Esophagus squamous epithelium (tissue), 5 donors: ENCODE results near the gene NUP210. TPM values are rescaled to one million over a fixed set of nuclear protein-coding genes. Genes with fewer than 3 reads are reported as not detected.

Experiments used
- DNase-seq: peaks from one replicate; lab custom pipeline; 2025; lab: John Stamatoyannopoulos, UW
- H3K27ac ChIP-seq, 4 donors: fragments of 200-600 bp; sonication (generic); one replicate each; pipeline ENCODE4 v1.5.1; 2016 to 2019; ENCODE audit warnings: mild to moderate bottlenecking in 1 of 4
- H3K27me3 ChIP-seq, 4 donors: fragments of 200-600 bp; sonication (generic); 1 replicate in 3 of 4; 2 replicates in 1 of 4; pipeline versions ENCODE4 v1.5.1 to v1.6.0; 2017 to 2021; ENCODE audit warnings: antibody characterized with exemption in 1 of 4
- H3K36me3 ChIP-seq, 3 donors: fragments of 200-600 bp; sonication (generic); one replicate each; pipeline ENCODE4 v1.5.1; 2016 to 2019
- H3K4me1 ChIP-seq, 3 donors: fragments of 200-600 bp; sonication (generic); one replicate each; pipeline ENCODE4 v1.5.1; 2017 to 2019
- H3K4me3 ChIP-seq, 4 donors: fragments of 200-600 bp; sonication (generic); 1 replicate in 3 of 4; 2 replicates in 1 of 4; pipeline ENCODE4 v1.5.1; 2016 to 2019; ENCODE audit warnings: mild to moderate bottlenecking in 2 of 4, moderate library complexity in 1 of 4
- H3K9me3 ChIP-seq, 3 donors: fragments of 200-600 bp; sonication (generic); one replicate each; pipeline ENCODE4 v1.5.1; 2016 to 2019
- POLR2A ChIP-seq, 4 donors: fragments of 450-650 bp; IDR thresholded peaks; one replicate each; pipeline ENCODE4 v1.6.1; 2017; ENCODE audit warnings: antibody characterized with exemption in 4 of 4, mild to moderate bottlenecking in 4 of 4, moderate library complexity in 3 of 4
- WGBS, 2 donors: methylation state at CpG; one replicate each; pipeline ENCODE4 v1.1.5; 2018; 5-methylcytosine and 5-hydroxymethylcytosine counted together
- intact Hi-C: fragments of 100-400 bp; cut with DNase I; formaldehyde crosslinking; loops from one replicate; pipeline ENCODE4 v1.15.0; 2022
- total RNA-seq, 4 donors: library from RNA; depleted of rRNA; stranded (reverse); fragments of >200 nt; gene quantifications; one replicate each; pipeline ENCODE4 v1.1.0, GENCODE V29; 2016
- TF ChIP-seq, protein P1 (sequence below), 6 experiments: fragments of 450-650 bp in 4 of 6; fragments of 200-600 bp in 2 of 6; sonication (generic) in 2 of 6; IDR thresholded peaks; one replicate each; pipeline ENCODE4 v1.5.1; 2016 to 2019; ENCODE audit warnings: antibody characterized with exemption in 6 of 6, mild to moderate bottlenecking in 4 of 6, moderate library complexity in 4 of 6
- donor health status: DM: yes; HTN: yes; CAD: no.

The NUP210 gene
- total RNA-seq, 4 donors from 2014 or later, result 7.2 to 14.5 (median 9.4) TPM

DNA sequence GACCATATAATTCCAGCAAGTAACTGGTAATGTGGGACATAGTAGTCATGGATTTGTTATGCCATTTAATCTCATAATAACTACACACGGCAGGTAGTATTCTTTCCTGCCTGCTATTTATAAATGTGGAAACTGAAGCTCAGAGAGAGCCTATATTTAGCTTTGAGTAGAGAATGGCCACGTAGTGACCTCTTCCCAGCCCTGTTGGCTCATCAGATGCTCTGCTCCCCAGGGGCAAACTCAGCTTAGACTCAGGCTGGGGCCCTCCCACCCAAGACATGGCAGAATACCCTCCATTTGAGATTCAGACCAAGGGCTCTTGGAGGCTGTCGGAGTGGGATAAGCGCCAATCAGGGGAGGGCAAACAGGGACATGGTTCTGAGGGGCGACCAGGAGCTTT, 42.7 kb upstream of the NUP210 start:
- Histone ChIP-seq H3K27me3 (peaks cover 0 to 29% (median 0%) of the 10 kb centered on the region in 4 donors), H3K4me1 (no peaks in the 10 kb centered on the region), H3K36me3 (no peaks in the 10 kb centered on the region), H3K9me3 (no peaks in the 10 kb centered on the region), H3K4me3 (no peak overlapping the region), H3K27ac (no peak overlapping the region)
- TF ChIP-seq, protein P1, sequence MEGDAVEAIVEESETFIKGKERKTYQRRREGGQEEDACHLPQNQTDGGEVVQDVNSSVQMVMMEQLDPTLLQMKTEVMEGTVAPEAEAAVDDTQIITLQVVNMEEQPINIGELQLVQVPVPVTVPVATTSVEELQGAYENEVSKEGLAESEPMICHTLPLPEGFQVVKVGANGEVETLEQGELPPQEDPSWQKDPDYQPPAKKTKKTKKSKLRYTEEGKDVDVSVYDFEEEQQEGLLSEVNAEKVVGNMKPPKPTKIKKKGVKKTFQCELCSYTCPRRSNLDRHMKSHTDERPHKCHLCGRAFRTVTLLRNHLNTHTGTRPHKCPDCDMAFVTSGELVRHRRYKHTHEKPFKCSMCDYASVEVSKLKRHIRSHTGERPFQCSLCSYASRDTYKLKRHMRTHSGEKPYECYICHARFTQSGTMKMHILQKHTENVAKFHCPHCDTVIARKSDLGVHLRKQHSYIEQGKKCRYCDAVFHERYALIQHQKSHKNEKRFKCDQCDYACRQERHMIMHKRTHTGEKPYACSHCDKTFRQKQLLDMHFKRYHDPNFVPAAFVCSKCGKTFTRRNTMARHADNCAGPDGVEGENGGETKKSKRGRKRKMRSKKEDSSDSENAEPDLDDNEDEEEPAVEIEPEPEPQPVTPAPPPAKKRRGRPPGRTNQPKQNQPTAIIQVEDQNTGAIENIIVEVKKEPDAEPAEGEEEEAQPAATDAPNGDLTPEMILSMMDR (IDR thresholded peaks at IDR 0.05), result no peak
- no peak for TF ChIP-seq POLR2A (IDR thresholded peaks at IDR 0.05)
- no peak for DNase-seq
- 63 to 80% methylated on average over 4 to 5 of the region's 5 CpGs for whole genome bisulfite sequencing, 2 donors
- intact Hi-C loops, result no loop called here

DNA sequence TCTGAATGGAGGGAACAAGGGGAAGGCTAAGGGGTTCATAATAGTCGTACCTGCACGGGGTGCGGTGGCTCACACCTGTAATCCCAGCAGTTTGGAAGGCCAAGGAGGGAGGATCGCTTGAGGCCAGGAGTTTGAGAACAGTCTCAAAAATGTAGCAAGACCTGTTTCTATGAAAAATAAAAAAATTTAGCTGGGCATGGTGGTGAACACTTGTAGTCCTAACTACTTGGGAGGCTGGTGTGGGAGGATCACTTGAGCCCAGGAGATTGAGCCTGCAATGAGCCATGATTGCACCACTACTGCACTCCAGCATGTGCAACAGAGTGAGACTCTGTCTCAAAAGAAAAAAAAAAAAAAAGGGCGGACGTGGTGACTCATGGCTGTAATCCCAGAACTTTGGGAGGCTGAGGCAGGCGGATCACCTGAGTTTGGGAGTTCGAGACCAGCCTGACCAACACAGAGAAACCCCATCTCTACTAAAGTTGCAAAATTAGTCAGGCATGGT, 42.1 kb upstream of the NUP210 start:
- WGBS, 2 donors, result 71 to 84% methylated on average over 8 of the region's 8 CpGs
- intact Hi-C loops, result no loop called here
- Histone ChIP-seq H3K4me1 (no peaks in the 10 kb centered on the region), H3K27me3 (peaks cover 0 to 29% (median 0%) of the 10 kb centered on the region in 4 donors), H3K9me3 (no peaks in the 10 kb centered on the region), H3K27ac (no peak overlapping the region), H3K4me3 (no peak overlapping the region), H3K36me3 (no peaks in the 10 kb centered on the region)
- TF ChIP-seq POLR2A (IDR thresholded peaks at IDR 0.05), result no peak
- TF ChIP-seq, protein P1 (IDR thresholded peaks at IDR 0.05), result no peak
- DNase-seq, result no peak

DNA sequence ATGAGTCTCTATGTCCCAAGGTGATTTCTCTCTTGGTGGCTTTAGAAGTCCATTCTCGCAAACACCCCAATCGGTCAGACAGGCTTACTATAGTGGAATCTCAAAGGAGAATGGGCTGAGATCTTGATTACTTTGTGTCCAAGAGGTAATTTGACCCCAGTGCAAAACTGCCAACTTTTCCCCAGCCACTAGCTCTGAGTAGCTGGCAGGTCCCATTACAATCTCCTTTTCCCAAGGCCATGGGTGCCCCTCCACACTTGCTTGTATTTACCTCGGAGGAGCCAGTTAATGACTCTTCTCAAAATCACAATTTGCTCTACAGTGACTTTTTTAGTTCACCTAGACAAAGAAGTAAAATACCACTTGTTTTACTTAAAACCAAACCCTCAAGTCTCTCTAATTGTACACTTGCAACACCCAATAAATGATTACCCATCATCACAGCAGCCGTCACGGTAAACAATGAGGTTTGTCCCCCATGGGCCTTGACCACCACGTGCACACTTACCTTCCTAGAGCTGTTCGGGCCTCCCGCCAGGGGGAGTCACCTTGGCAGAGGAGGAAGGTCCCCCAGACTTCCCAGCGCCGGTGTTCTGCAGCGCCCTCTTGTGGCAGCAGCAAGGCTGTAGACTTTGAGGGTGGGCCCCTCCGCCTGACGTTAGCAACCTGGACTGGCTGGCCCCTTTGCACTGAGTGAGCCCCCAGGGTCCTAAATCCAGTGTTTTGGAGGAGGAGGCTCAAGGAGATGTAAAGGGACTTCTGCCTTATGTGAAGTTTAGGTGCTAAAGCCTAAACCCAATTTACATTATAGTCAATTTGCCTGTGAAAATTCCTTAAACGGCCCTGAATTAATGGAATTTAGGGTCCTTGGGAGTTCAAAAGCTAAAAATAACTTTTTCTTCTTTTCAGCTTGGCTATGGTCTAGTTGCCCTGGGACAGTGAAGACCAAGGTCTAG, 41.3 kb upstream of the NUP210 start:
- Histone ChIP-seq H3K4me3 (no peak overlapping the region), H3K27ac (no peak overlapping the region), H3K36me3 (no peaks in the 10 kb centered on the region), H3K27me3 (peaks cover 0 to 29% (median 0%) of the 10 kb centered on the region in 4 donors), H3K9me3 (no peaks in the 10 kb centered on the region), H3K4me1 (peaks cover 0 to under 1% (median 0%) of the 10 kb centered on the region in 3 donors)
- no peak for TF ChIP-seq POLR2A (IDR thresholded peaks at IDR 0.05)
- TF ChIP-seq, protein P1 (IDR thresholded peaks at IDR 0.05), result peak in 5 of 6 experiments; percentile 27 to 57 (median 36)
- WGBS, 2 donors, result 55 to 62% methylated on average over 12 of the region's 14 CpGs
- intact Hi-C loops, result no loop called here
- no peak for DNase-seq

DNA sequence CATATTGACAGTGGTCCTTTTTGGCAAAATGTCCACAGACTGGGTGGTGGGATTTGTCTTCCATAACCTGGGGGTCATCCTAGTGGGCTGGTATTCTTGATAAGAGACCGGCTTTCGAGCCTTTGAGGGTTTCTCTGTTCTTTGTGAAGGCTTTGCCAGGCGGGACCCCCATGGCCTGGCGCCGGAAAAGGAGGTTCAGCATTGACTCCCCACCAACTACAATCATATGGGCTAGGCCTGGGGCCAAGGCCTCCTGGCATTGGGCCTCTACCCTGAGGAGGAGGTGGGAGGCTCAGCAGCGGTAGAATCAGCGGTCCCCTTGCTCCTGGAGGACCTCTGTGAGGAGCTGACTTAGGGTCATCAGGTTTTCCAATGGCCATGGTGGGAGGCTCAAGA, 40.2 kb upstream of the NUP210 start:
- 80 to 90% methylated on average over 1 to 2 of the region's 7 CpGs for WGBS, 2 donors
- TF ChIP-seq, protein P1 (IDR thresholded peaks at IDR 0.05), result no peak
- no peak for TF ChIP-seq POLR2A (IDR thresholded peaks at IDR 0.05)
- Histone ChIP-seq H3K9me3 (no peaks in the 10 kb centered on the region), H3K4me1 (peaks cover 0 to 12% (median 4%) of the 10 kb centered on the region in 3 donors), H3K4me3 (no peak overlapping the region), H3K27me3 (peaks cover 0 to 27% (median 0%) of the 10 kb centered on the region in 4 donors), H3K36me3 (no peaks in the 10 kb centered on the region), H3K27ac (no peak overlapping the region)
- DNase-seq, result no peak
- intact Hi-C loops, result no loop called here
